Measurements from ENCODE around the gene CROCC2.

Gene CROCC2

GRCh38 chr2:240876035-240876474 is 30.1 kb upstream of the CROCC2 start:
- DNase-seq = no peak

- DNase-seq = no peak
Observed at GRCh38 chr2:240876475-240877251, 29.5 kb upstream of the CROCC2 start.

- DNase-seq = no peak
Observed at GRCh38 chr2:240877460-240878340, 28.4 kb upstream of the CROCC2 start.

GRCh38 chr2:240878341-240878936 is 27.7 kb upstream of the CROCC2 start:
- DNase-seq = no peak

GRCh38 chr2:240879105-240879504 is 27.0 kb upstream of the CROCC2 start:
- DNase-seq = no peak

GRCh38 chr2:240881913-240882312 is 24.2 kb upstream of the CROCC2 start:
- no peak for DNase-seq

GRCh38 chr2:240884221-240884620 is 21.9 kb upstream of the CROCC2 start:
- DNase-seq = no peak

- DNase-seq = no peak
Observed at GRCh38 chr2:240884745-240885144, 21.4 kb upstream of the CROCC2 start.

GRCh38 chr2:240885566-240885965 is 20.6 kb upstream of the CROCC2 start:
- no peak for DNase-seq

GRCh38 chr2:240886023-240886565 is 20.0 kb upstream of the CROCC2 start:
- no peak for DNase-seq

- no peak for DNase-seq
Observed at GRCh38 chr2:240886678-240887609, 19.2 kb upstream of the CROCC2 start.

- no peak for DNase-seq
Observed at GRCh38 chr2:240887631-240888030, 18.5 kb upstream of the CROCC2 start.

- no peak for DNase-seq
Observed at GRCh38 chr2:240888130-240888889, 17.8 kb upstream of the CROCC2 start.

GRCh38 chr2:240888890-240889573 is 17.1 kb upstream of the CROCC2 start:
- no peak for DNase-seq

GRCh38 chr2:240889601-240890560 is 16.3 kb upstream of the CROCC2 start:
- DNase-seq = no peak

- no peak for DNase-seq
Observed at GRCh38 chr2:240890691-240891090, 15.4 kb upstream of the CROCC2 start.

- no peak for DNase-seq
Observed at GRCh38 chr2:240891492-240892340, 14.4 kb upstream of the CROCC2 start.

- DNase-seq = no peak
Observed at GRCh38 chr2:240892356-240892755, 13.8 kb upstream of the CROCC2 start.
